K562 (cell line): ENCODE results near the gene GFOD1.
"Not testable (repeated sequence)": the region's sequence is repeated elsewhere in the genome, so short reads cannot be mapped to it uniquely, and the experiment has no call there.

ENCODE experiments used
- ELK1 ChIP-seq: sonication (generic); formaldehyde crosslinking; IDR thresholded peaks from 2 replicates; pipeline ENCODE4 v1.8.1; 2022; ENCODE audit warnings: missing genetic modification reagents
- PHF8 ChIP-seq: fragments of 200-600 bp; sonication (generic); IDR thresholded peaks from 2 replicates; pipeline ENCODE4 v1.6.1; 2012; ENCODE audit warnings: mixed run types, mild to moderate bottlenecking, inconsistent platforms, low read length, moderate library complexity, borderline replicate concordance
- RBM15 ChIP-seq: fragments of 200-400 bp; formaldehyde crosslinking; IDR thresholded peaks from 2 replicates; pipeline ENCODE4 v1.6.1; 2018; ENCODE audit warnings: mild to moderate bottlenecking, low read length, moderate library complexity; ENCODE audit not compliant: insufficient read depth
- ZNF121 ChIP-seq: sonication (generic); formaldehyde crosslinking; conservative IDR thresholded peaks from 2 replicates; pipeline ENCODE4 v1.8.0; 2022; ENCODE audit warnings: missing genetic modification reagents
- TF ChIP-seq, protein P1 (sequence below): sonication (generic); formaldehyde crosslinking; IDR thresholded peaks from 2 replicates; pipeline ENCODE4 v1.8.0; 2022; ENCODE audit warnings: mild to moderate bottlenecking, missing genetic modification reagents

DNA sequence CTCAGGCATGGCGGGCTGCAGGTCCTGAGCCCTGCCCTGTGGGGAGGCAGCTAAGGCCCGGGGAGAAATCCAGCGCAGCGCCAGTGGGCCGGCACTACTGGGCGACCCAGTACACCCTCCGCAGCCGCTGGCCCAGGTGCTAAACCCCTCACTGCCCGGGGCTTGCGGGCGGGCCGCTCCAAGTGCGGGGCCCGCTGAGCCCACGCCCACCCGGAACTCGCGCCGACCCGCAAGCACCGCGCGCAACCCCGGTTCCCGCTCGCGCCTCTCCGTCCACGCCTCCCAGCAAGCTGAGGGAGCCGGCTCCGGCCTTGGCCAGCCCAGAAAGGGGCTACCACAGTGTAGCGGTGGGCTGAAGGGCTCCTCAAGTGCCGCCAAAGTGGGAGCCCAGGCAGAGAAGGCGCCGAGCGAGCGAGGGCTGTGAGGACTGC lies 23.8 kb upstream of the GFOD1 start:
- not testable (repeated sequence) for TF ChIP-seq ELK1 (CRISPR knock-in tag); PHF8; ZNF121 (CRISPR knock-in tag); RBM15
- TF ChIP-seq, protein P1, sequence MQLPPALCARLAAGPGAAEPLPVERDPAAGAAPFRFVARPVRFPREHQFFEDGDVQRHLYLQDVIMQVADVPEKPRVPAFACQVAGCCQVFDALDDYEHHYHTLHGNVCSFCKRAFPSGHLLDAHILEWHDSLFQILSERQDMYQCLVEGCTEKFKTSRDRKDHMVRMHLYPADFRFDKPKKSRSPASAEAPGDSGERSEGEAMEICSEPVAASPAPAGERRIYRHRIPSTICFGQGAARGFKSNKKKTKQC (CRISPR knock-in tag), result not testable (repeated sequence)
